MCF 10A (cell line): ENCODE measurements around the gene VEGFB. TPM values are rescaled to one million over a fixed set of nuclear protein-coding genes. Genes with fewer than 3 reads are reported as not detected.
A peak's percentile ranks its signal among the peaks of the same experiment; 100 is the strongest.

Source experiments
- Bru-seq: library from RNA; stranded (reverse); fragments of 400-500 nt; gene quantifications from one replicate; lab custom pipeline; 2021; lab: Mats Ljungman, UMichigan
- BruChase-seq, 2 experiments: library from RNA; stranded (reverse); fragments of 400-500 nt; gene quantifications; one replicate each; lab custom pipeline; 2021; lab: Mats Ljungman, UMichigan
- BruUV-seq: library from RNA; stranded (reverse); fragments of 400-500 nt; replicated peaks from 2 replicates; lab custom pipeline; 2021; lab: Mats Ljungman, UMichigan
- CTCF ChIA-PET: fragments of 300-600 bp; sonication (Branson Sonifier 250); formaldehyde crosslinking; extraction: SDS; loops from one replicate; lab custom pipeline; 2021; ENCODE audit warnings: antibody characterized with exemption, inconsistent platforms; lab: Yijun Ruan, JAX
- POLR2A ChIA-PET: fragments of 300-600, 350-650 bp; sonication (Branson Sonifier 250); formaldehyde crosslinking; extraction: SDS; loops from one replicate; lab custom pipeline; 2020; ENCODE audit warnings: antibody characterized with exemption, inconsistent platforms; lab: Yijun Ruan, JAX
- DNase-seq: peaks from one replicate; pipeline ENCODE4 v3.0.0-alpha.2; 2018; ENCODE audit not compliant: unreplicated experiment
- H3K27ac Mint-ChIP-seq: one replicate; pipeline ENCODE4 v1.8.0; 2022; ENCODE audit warnings: mild to moderate bottlenecking, low read depth, mixed read lengths; ENCODE audit not compliant: unreplicated experiment
- H3K27me3 Mint-ChIP-seq: one replicate; pipeline ENCODE4 v1.8.0; 2022; ENCODE audit warnings: mixed read lengths; ENCODE audit not compliant: insufficient read depth, unreplicated experiment
- H3K36me3 Mint-ChIP-seq: one replicate; pipeline ENCODE4 v1.8.0; 2022; ENCODE audit warnings: mild to moderate bottlenecking, moderate library complexity, mixed read lengths; ENCODE audit not compliant: insufficient read depth, unreplicated experiment
- H3K4me1 Mint-ChIP-seq: one replicate; pipeline ENCODE4 v1.8.0; 2022; ENCODE audit warnings: mixed read lengths; ENCODE audit not compliant: insufficient read depth, unreplicated experiment
- H3K4me3 Mint-ChIP-seq: one replicate; pipeline ENCODE4 v1.8.0; 2022; ENCODE audit warnings: mild to moderate bottlenecking, moderate library complexity, mixed read lengths; ENCODE audit not compliant: unreplicated experiment
- H3K9me3 Mint-ChIP-seq: one replicate; pipeline ENCODE4 v1.8.0; 2022; ENCODE audit warnings: mixed read lengths; ENCODE audit not compliant: unreplicated experiment
- intact Hi-C: fragments of 100-400 bp; cut with micrococcal nuclease; formaldehyde crosslinking; loops from 2 replicates; pipeline ENCODE4 v1.14.1; 2022
- long read RNA-seq: library from polyadenylated mRNA; stranded (forward); transcript quantifications from one replicate; pipeline ENCODE4 v2.0.0, GENCODE V29; 2022
- total RNA-seq: library from RNA; stranded (reverse); gene quantifications from 2 replicates; pipeline ENCODE4 v1.2.3, GENCODE V29; 2022
- TF ChIP-seq, protein P1 (sequence below): fragments of 200-600 bp; IDR thresholded peaks from one replicate; pipeline ENCODE4 v1.8.0; 2022; ENCODE audit warnings: antibody characterized with exemption, mild to moderate bottlenecking; ENCODE audit not compliant: unreplicated experiment

The VEGFB gene, protein sequence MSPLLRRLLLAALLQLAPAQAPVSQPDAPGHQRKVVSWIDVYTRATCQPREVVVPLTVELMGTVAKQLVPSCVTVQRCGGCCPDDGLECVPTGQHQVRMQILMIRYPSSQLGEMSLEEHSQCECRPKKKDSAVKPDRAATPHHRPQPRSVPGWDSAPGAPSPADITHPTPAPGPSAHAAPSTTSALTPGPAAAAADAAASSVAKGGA
- total RNA-seq (46.0 and 60.3 TPM in 2 replicates), Bru-seq, nascent RNA (percentile 50 among the genes with signal in this experiment), BruChase-seq, experiment 1, labeled RNA remaining after a 6-hour chase (percentile 69 among the genes with signal in this experiment), BruChase-seq, experiment 2, labeled RNA remaining after a 2-hour chase (percentile 60 among the genes with signal in this experiment)
- long read RNA-seq, transcript VEGFB-201 (7 exons, 1,380 nt), result major isoform, 21 of 44 reads
- long read RNA-seq, partial matches to known transcripts, result 10 of 44 reads
- long read RNA-seq, other reads (novel, unspliced or antisense), result 10 of 44 reads

DNA sequence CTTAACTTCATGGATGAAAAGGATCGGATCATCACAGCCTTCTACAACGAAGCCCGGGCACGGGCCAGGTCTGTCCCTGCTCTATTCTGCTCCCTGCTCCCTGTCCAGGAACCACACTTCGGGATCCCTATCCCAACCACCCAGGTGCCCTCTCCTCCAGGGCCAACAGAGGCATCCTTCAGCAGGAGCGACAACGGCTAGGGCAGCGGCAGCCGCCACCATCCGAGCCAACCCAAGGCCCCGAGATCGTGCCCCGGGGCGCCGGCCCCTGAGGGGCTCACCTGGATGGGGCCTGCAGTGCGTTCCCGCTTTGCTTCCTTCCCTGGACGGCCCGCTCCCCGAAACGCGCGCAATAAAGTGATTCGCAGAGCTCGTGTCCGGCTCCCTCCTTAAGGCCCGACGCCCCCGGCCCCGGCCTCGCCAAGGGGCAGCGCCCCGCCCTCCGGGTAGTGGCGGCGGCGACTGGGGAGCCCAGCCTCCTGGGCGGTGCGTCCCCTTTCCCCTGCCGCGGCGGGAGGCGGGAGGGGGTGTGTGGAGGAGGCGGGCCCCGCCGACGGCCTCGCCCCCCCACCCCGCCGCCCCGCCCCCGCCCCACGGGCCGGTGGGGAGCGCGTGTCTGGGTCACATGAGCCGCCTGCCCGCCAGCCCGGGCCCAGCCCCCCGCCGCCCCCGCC is at the start of gene VEGFB:
Gene VEGFB (plus strand): TSS at position 672 of the 674 bp plus-strand sequence. CDS start 250 bp downstream, outside the sequence.
- TF ChIP-seq, protein P1, sequence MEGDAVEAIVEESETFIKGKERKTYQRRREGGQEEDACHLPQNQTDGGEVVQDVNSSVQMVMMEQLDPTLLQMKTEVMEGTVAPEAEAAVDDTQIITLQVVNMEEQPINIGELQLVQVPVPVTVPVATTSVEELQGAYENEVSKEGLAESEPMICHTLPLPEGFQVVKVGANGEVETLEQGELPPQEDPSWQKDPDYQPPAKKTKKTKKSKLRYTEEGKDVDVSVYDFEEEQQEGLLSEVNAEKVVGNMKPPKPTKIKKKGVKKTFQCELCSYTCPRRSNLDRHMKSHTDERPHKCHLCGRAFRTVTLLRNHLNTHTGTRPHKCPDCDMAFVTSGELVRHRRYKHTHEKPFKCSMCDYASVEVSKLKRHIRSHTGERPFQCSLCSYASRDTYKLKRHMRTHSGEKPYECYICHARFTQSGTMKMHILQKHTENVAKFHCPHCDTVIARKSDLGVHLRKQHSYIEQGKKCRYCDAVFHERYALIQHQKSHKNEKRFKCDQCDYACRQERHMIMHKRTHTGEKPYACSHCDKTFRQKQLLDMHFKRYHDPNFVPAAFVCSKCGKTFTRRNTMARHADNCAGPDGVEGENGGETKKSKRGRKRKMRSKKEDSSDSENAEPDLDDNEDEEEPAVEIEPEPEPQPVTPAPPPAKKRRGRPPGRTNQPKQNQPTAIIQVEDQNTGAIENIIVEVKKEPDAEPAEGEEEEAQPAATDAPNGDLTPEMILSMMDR, result no peak
- no peaks in the 10 kb centered on the region for H3K9me3 Mint-ChIP-seq
- DNase-seq, result peak; percentile 58
- peak within 1 kb of the TSS; percentile 19 for H3K27ac Mint-ChIP-seq
- H3K36me3 Mint-ChIP-seq, result peaks cover 25% of the 10 kb centered on the region
- BruUV-seq, result no TSS peak
- H3K4me1 Mint-ChIP-seq, result peaks cover 17% of the 10 kb centered on the region
- H3K27me3 Mint-ChIP-seq, result no peaks in the 10 kb centered on the region
- ChIA-PET POLR2A (interaction anchor here (11.9 kb wide), 1 partner anchor 10 kb away, joined by 122 read pairs; the partner anchor contains the start of genes FKBP2 and PPP1R14B), CTCF (interaction anchor here (0.8 to 1.7 kb wide), 2 partner anchors 36 to 70 kb away, joined by 3 to 7 read pairs; no protein-coding TSS in a partner anchor)
- H3K4me3 Mint-ChIP-seq, result peak within 1 kb of the TSS; percentile 73
- intact Hi-C loops, result no loop called here

DNA sequence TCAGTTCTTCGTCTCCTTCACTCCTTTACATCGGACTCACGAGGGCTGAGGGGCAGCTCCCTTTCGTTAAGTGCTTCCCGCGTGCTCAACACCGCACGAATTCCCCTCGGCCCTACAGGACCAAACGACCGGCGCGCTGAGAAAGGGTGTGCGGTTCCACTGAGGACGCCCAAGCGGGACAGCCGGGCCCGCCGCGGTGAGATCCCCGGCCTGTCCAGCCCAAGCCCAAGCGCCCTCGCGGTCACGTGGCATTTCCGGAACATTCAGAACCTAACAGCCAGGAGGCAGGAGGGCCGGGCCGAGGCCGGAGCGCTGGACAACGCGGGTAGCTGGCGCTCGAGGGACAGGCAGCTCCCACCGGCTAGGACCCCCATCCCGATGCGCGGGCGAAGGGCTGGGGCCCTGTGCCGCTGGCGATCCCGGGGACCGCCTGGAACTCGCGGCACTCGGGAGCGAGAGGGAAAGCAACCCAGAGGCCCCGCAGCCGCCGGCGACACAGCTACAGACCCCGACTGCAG is 49.1 kb upstream of the VEGFB start:
- Mint-ChIP-seq H3K36me3 (peaks cover 17% of the 10 kb centered on the region), H3K27ac (no peak overlapping the region), H3K4me3 (no peak overlapping the region), H3K9me3 (no peaks in the 10 kb centered on the region), H3K27me3 (no peaks in the 10 kb centered on the region), H3K4me1 (peaks cover 7% of the 10 kb centered on the region)
- BruUV-seq, result TSS peak; percentile 78
- CTCF ChIA-PET, result interaction anchor here (0.5 to 1.7 kb wide), 13 partner anchors 9 to 1150 kb away, joined by 3 to 8 read pairs (median 3); no protein-coding TSS in a partner anchor
- intact Hi-C loops, result loop anchor here (5.0 kb wide), 2 partner anchors 102 to 117 kb away; partner anchors contain the start of genes CATSPERZ and GPR137
- DNase-seq, result peak; percentile 83
- TF ChIP-seq, protein P1, result peak; percentile 38
- POLR2A ChIA-PET, result interaction anchor here (0.5 to 4.0 kb wide), 29 partner anchors 9 to 733 kb away, joined by 3 to 42 read pairs (median 5); partner anchors contain the start of genes CATSPERZ, COX8A, DNAJC4 and ESRRA

DNA sequence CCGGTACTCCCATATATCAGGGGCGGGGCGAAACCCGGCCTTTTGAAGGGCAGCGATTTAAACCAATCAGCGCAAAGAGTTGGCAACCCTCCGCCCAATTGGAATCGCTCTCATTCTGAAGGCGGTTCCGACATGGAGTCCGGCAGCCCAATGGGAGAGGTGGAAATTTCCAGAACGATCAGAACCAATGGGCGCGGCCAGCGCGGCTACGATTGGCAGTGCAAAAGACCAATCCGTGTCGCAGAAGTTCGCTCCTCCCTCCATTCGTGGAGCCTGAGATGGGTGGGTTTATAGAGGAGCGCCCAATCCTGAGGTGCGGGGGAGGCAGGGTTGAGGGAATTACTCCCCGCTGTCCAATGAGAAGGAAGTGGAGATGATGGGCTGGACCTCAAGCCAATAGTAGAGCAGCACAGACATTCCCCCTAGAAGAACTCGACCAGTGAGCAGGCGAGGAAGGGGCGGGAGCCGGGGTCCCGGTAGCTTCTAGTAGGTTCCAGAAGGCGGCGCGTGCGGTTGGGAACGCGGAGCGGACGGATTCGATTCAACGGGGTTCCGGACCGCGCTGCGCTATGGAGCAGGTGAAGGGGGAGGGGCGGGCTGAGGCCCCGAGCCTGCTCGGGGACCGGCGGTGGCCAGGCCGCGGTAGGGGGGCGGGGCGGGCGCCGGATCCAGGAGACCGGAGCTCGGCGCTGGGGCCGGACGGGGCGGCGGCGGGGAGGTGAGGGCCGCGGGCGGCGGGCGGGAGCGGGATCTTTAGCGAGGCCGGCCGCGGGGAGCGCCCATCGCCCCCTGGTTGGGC is 48.5 kb upstream of the VEGFB start, which contains the start of gene STIP1:
Gene STIP1 (plus strand): TSS at position 479 of the 799 bp plus-strand sequence. CDS start 91 bp downstream, at position 570.
- no peak within 1 kb of the TSS for H3K27ac Mint-ChIP-seq

More for the DNA sequence above, 48.5 kb upstream of the VEGFB start, which contains the start of gene STIP1:
- Mint-ChIP-seq H3K9me3 (no peaks in the 10 kb centered on the region), H3K4me3 (no peak within 1 kb of the TSS), H3K36me3 (peaks cover 23% of the 10 kb centered on the region), H3K4me1 (peaks cover 7% of the 10 kb centered on the region), H3K27me3 (no peaks in the 10 kb centered on the region)
- POLR2A ChIA-PET, result interaction anchor here (0.5 to 4.0 kb wide), 28 partner anchors 9 to 732 kb away, joined by 3 to 42 read pairs (median 5); partner anchors contain the start of genes CATSPERZ, COX8A, ESRRA and FERMT3
- TF ChIP-seq, protein P1, result peak; percentile 23
- CTCF ChIA-PET, result interaction anchor here (0.5 to 1.7 kb wide), 11 partner anchors 8 to 1151 kb away, joined by 3 to 8 read pairs (median 3); no protein-coding TSS in a partner anchor
- DNase-seq, result peak; percentile 100
- intact Hi-C loops, result loop anchor here (2.0 to 5.0 kb wide), 3 partner anchors 41 to 116 kb away; partner anchors contain the start of genes CATSPERZ, GPR137, NUDT22 and TRPT1
- no TSS peak for BruUV-seq
